BJ (cell line): ENCODE data around the gene STK32C. TPM values are rescaled to one million over a fixed set of nuclear protein-coding genes. Genes with fewer than 3 reads are reported as not detected.

Experiments used
- CTCF ChIA-PET: fragments of 350-600 bp; formaldehyde crosslinking; extraction: SDS; loops from one replicate; lab custom pipeline; 2021; ENCODE audit warnings: antibody characterized with exemption, inconsistent platforms; lab: Yijun Ruan, JAX
- POLR2A ChIA-PET: fragments of 300-600 bp; sonication (Branson Sonifier 250); formaldehyde crosslinking; extraction: SDS; loops from one replicate; lab custom pipeline; 2021; ENCODE audit warnings: antibody characterized with exemption; lab: Charles Lee
- DNase-seq: peaks from one replicate; pipeline ENCODE4 v3.0.0-alpha.2; 2011; ENCODE audit warnings: low read depth
- H3K27me3 ChIP-seq: 2 replicates; pipeline ENCODE4 v1.6.0; 2011; ENCODE audit warnings: low read length; ENCODE audit not compliant: control insufficient read depth, insufficient read depth
- H3K36me3 ChIP-seq: 2 replicates; pipeline ENCODE4 v1.5.1; 2011; ENCODE audit warnings: low read length; ENCODE audit not compliant: control insufficient read depth, insufficient read depth
- H3K4me3 ChIP-seq: 2 replicates; pipeline ENCODE4 v1.5.1; 2011; ENCODE audit warnings: low read depth, mild to moderate bottlenecking, control low read depth, low read length
- polyA plus RNA-seq: library from polyadenylated mRNA; depleted of rRNA; stranded (reverse); fragments of >200 nt; gene quantifications from 2 replicates; pipeline ENCODE4 v1.2.3, GENCODE V29; 2011
- TF ChIP-seq, protein P1 (sequence below): IDR thresholded peaks from 2 replicates; pipeline ENCODE4 v1.5.1; 2011; ENCODE audit warnings: low read depth, mild to moderate bottlenecking, control low read depth, inconsistent platforms, low read length, moderate library complexity; ENCODE audit not compliant: insufficient read depth

The STK32C gene
- polyA plus RNA-seq, 1 experiment = 12.1 TPM

DNA sequence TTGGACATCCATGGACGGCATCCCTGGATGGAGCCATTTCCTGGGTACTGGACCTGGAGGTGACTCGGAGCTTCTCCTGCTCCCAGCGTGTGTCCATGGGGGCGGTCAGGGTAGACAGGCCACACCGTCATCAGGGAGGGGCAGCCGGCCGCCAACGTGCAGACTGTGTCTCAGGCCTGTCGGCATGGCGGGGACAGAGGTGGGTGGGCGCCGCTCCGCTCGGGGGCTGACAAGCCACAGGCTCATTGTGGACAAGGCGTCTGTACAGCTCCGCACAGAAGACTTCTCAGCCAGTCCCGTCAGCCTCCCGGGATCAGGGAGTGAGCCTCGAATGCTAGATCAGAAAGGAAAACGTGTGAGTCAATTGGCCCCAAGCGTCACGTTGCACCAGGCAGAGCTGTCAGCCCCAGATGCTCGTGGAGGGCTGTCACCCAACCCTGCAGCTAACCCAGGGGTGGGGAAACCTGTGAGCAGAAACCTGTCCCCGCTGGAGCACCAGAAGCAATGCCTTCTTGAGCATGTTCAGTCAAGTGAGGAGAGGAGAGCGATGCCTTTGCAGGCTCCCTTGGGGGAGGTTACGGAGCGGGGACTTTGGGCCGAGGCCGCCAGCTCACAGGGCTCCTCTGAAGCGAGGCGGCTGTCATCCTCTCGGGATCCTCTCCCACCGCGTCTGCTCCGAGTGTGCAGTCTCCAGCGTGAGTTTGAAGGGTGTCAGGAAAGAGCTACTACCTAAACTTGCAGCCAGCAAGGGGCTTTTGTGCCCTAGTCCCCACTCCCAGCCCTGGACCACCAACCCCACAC, 137.0 kb downstream of the STK32C start:
- no peaks in the 10 kb centered on the region for H3K36me3 ChIP-seq
- ChIA-PET POLR2A (no interaction called here), CTCF (no interaction called here)
- DNase-seq = no peak
- H3K4me3 ChIP-seq = no peak overlapping the region
- TF ChIP-seq, protein P1, sequence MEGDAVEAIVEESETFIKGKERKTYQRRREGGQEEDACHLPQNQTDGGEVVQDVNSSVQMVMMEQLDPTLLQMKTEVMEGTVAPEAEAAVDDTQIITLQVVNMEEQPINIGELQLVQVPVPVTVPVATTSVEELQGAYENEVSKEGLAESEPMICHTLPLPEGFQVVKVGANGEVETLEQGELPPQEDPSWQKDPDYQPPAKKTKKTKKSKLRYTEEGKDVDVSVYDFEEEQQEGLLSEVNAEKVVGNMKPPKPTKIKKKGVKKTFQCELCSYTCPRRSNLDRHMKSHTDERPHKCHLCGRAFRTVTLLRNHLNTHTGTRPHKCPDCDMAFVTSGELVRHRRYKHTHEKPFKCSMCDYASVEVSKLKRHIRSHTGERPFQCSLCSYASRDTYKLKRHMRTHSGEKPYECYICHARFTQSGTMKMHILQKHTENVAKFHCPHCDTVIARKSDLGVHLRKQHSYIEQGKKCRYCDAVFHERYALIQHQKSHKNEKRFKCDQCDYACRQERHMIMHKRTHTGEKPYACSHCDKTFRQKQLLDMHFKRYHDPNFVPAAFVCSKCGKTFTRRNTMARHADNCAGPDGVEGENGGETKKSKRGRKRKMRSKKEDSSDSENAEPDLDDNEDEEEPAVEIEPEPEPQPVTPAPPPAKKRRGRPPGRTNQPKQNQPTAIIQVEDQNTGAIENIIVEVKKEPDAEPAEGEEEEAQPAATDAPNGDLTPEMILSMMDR = no peak
- H3K27me3 ChIP-seq = 0 out of 2 replicates have a peak, but pooled peaks cover 8% of the 10 kb centered on the region

GRCh38 chr10:132169766-132170560, 137.8 kb downstream of the STK32C start:
- no peaks in the 10 kb centered on the region for H3K36me3 ChIP-seq
- ChIA-PET POLR2A (no interaction called here), CTCF (no interaction called here)
- H3K4me3 ChIP-seq = no peak overlapping the region
- DNase-seq = no peak
- TF ChIP-seq, protein P1 = no peak
- 0 out of 2 replicates have a peak, but pooled peaks cover 5% of the 10 kb centered on the region for H3K27me3 ChIP-seq

DNA sequence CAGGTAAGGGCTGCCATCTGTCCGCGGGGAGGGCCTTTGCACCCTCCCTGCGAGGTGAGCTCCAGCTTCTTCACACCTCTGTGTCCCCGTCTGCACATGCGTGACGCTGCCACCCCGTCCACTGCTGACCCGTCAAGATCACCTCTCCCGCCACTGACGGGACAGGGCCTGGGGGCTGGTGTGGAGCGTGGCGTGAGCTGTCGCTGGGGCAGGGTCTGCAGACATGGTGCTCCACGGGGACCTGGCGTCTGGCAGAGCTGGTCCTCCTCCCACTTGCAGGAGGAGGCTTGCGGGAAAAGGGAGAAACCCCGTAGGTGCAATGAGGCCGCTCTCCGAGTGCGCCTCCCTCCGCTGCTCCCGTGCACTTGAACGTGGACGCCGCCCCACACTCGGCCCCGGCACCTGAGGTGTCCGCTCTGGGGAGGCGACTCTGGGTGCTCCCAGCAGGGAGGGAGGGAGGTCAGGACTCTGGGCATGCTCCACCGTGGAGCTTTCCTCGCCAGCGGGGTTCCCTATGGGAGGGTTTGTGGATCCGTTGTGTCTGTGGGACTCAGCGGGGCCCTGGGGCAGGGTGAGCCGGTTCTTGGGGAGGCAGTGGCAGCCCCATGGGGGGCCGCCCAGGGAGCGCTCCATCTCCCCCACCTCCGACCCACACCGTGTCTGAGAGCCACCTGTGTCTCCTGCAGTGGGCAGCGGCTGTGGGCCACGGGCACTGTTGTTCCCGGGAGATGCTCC, 138.6 kb downstream of the STK32C start:
- TF ChIP-seq, protein P1 = no peak
- Histone ChIP-seq H3K27me3 (0 out of 2 replicates have a peak, but pooled peaks cover 5% of the 10 kb centered on the region), H3K4me3 (no peak overlapping the region), H3K36me3 (no peaks in the 10 kb centered on the region)
- no peak for DNase-seq
- CTCF ChIA-PET = no interaction called here
- POLR2A ChIA-PET = no interaction called here

DNA sequence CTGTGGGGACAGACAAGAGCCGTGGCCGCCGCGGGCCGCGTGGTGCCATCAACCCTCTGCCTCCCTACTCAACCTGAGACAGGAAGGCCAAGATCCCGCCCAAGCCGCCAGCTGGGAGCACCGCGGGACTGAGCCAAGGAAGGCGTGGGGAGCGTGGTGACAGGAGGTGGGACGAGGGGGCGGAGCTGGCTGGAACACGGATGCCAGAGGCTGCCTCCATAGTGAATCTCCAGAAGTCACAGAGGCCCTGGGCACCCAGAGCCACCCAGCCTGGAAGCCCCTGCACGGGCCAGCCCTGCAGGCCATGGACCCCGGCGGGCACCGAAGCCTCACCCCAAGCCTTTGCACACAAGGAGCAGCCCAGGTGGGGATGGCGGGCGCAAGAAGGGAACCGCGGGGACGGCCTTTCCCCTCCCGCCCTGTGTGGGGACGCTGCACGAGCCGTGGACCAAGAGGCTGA, 139.1 kb downstream of the STK32C start:
- no peaks in the 10 kb centered on the region for H3K36me3 ChIP-seq
- POLR2A ChIA-PET = no interaction called here
- 0 out of 2 replicates have a peak, but pooled peaks cover 5% of the 10 kb centered on the region for H3K27me3 ChIP-seq
- no peak overlapping the region for H3K4me3 ChIP-seq
- TF ChIP-seq, protein P1 = no peak
- CTCF ChIA-PET = no interaction called here
- no peak for DNase-seq

DNA sequence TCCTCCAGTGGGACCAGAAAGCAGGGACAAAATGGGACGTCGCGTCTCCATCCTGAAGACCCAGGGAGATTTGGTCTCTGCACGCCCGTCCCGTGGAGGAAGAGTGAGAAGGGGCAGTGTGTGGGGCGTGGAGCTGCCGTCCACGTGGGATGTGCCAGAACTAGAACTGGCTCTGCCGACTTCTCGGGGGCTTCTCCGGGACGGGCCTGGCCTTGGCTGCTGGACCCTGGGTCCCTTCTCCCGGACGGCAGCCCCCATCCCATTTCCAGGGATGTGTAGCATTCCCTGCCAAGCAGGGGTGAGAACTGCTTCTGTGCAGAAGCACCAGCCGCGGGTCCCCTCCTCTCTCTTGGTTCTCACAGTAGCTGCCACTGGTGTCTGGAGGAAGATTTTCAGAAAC, 139.8 kb downstream of the STK32C start:
- no peak for DNase-seq
- 0 out of 2 replicates have a peak, but pooled peaks cover 5% of the 10 kb centered on the region for H3K27me3 ChIP-seq
- H3K4me3 ChIP-seq = no peak overlapping the region
- ChIA-PET POLR2A (no interaction called here), CTCF (no interaction called here)
- TF ChIP-seq, protein P1 = no peak
- no peaks in the 10 kb centered on the region for H3K36me3 ChIP-seq
